Fibroblast of lung (primary cell): ENCODE measurements around the gene TP53BP1. TPM values are rescaled to one million over a fixed set of nuclear protein-coding genes. Genes with fewer than 3 reads are reported as not detected.

Experiments
- DNase-seq, 2 donors: peaks; one replicate each; pipeline versions ENCODE4 v3.0.0 to v3.0.0-alpha.2; 2010; ENCODE audit warnings: low read depth in 2 of 2
- H2AFZ ChIP-seq: 2 replicates; pipeline ENCODE4 v1.5.1; 2012; ENCODE audit warnings: low read length, control low read depth, inconsistent platforms
- H3K27ac ChIP-seq: 2 replicates; pipeline ENCODE4 v1.5.1; 2011; ENCODE audit warnings: low read length, control low read depth; ENCODE audit not compliant: insufficient read depth
- H3K27me3 ChIP-seq: 2 replicates; pipeline ENCODE4 v1.5.1; 2011; ENCODE audit warnings: mild to moderate bottlenecking, low read length; ENCODE audit not compliant: control insufficient read depth, insufficient read depth
- H3K36me3 ChIP-seq: 2 replicates; pipeline ENCODE4 v1.5.1; 2011; ENCODE audit warnings: low read length; ENCODE audit not compliant: control insufficient read depth, insufficient read depth
- H3K4me1 ChIP-seq: 2 replicates; pipeline ENCODE4 v1.5.1; 2011; ENCODE audit warnings: low read length; ENCODE audit not compliant: control insufficient read depth, insufficient read depth; ENCODE audit errors: extremely low read depth
- H3K4me2 ChIP-seq: 2 replicates; pipeline ENCODE4 v1.5.1; 2011; ENCODE audit warnings: low read length, control low read depth; ENCODE audit not compliant: insufficient read depth; ENCODE audit errors: extremely low read depth
- H3K4me3 ChIP-seq, 4 experiments: fragments of 200-600 bp in 1 of 4; sonication (generic) in 1 of 4; replicated peaks in 1 of 4; 2 replicates each; pipeline ENCODE4 v1.5.1; 2011 to 2016; ENCODE audit warnings: low read length in 4 of 4, low read depth in 3 of 4, mild to moderate bottlenecking in 3 of 4, control low read depth in 2 of 4, inconsistent platforms in 1 of 4, mixed read lengths in 1 of 4; ENCODE audit not compliant: insufficient read depth in 1 of 4; ENCODE audit errors: control extremely low read depth in 1 of 4
- H3K79me2 ChIP-seq: 2 replicates; pipeline ENCODE4 v1.5.1; 2012; ENCODE audit warnings: mild to moderate bottlenecking, low read length, inconsistent platforms; ENCODE audit not compliant: control insufficient read depth, insufficient read depth
- H3K9ac ChIP-seq: 2 replicates; pipeline ENCODE4 v1.5.1; 2011; ENCODE audit warnings: mild to moderate bottlenecking, low read length, control low read depth; ENCODE audit not compliant: insufficient read depth
- H3K9me3 ChIP-seq: 2 replicates; pipeline ENCODE4 v1.5.1; 2012; ENCODE audit warnings: low read depth, low read length; ENCODE audit not compliant: control insufficient read depth, insufficient read depth
- H4K20me1 ChIP-seq: 2 replicates; pipeline ENCODE4 v1.5.1; 2011; ENCODE audit warnings: low read length; ENCODE audit not compliant: control insufficient read depth, insufficient read depth; ENCODE audit errors: extremely low read depth
- CTCF ChIP-seq, 2 donors: IDR thresholded peaks in 1 of 2; conservative IDR thresholded peaks in 1 of 2; 1 replicate in 1 of 2; 2 replicates in 1 of 2; pipeline ENCODE4 v1.5.1; 2011 to 2012; ENCODE audit warnings: low read length in 2 of 2, control low read depth in 1 of 2, inconsistent platforms in 1 of 2, low read depth in 1 of 2, mild to moderate bottlenecking in 1 of 2
- EZH2 ChIP-seq: IDR thresholded peaks from 2 replicates; pipeline ENCODE4 v1.5.1; 2012; ENCODE audit warnings: low read length, control low read depth, mild to moderate bottlenecking; ENCODE audit errors: missing control alignments
- polyA plus RNA-seq, 2 donors: library from polyadenylated mRNA; depleted of rRNA in 1 of 2; stranded (reverse) in 1 of 2; unstranded in 1 of 2; fragments of >200 nt; gene quantifications; 2 replicates each; pipeline ENCODE4 v1.2.1, GENCODE V29; 2011 to 2012; ENCODE audit warnings: missing spikeins in 1 of 2
- total RNA-seq: library from RNA; depleted of rRNA; stranded (reverse); fragments of >200 nt; gene quantifications from 2 replicates; pipeline ENCODE4 v1.2.1, GENCODE V29; 2014

TP53BP1 gene
- total and polyA plus RNA-seq, 2 donors (not counting 1 experiment from before 2014, with no cell fraction given): 38.8 to 132 TPM

GRCh38 chr15:43414196-43414595 lies 78.8 kb downstream of the TP53BP1 start:
- TF ChIP-seq EZH2: no peak
- TF ChIP-seq CTCF (conservative IDR thresholded peaks at IDR 0.05 in 1 of 2, IDR thresholded peaks at IDR 0.05 in 1 of 2; ENCODE audit: low read depth in 1 of 2, low read length in 2 of 2): no peak
- Histone ChIP-seq H3K4me1 (no peaks in the 10 kb centered on the region), H3K27me3 (no peaks in the 10 kb centered on the region), H3K9ac (no peak overlapping the region), H3K36me3 (peaks cover 8% of the 10 kb centered on the region), H2AFZ (no peak overlapping the region), H3K4me2 (no peak overlapping the region), H3K9me3 (no peaks in the 10 kb centered on the region), H3K79me2 (no peaks in the 10 kb centered on the region), H4K20me1 (no peaks in the 10 kb centered on the region), H3K27ac (no peak overlapping the region), H3K4me3 (no peak overlapping the region)
- no peak for DNase-seq

- Histone ChIP-seq H3K4me1 (no peaks in the 10 kb centered on the region), H3K79me2 (no peaks in the 10 kb centered on the region), H3K4me3 (no peak overlapping the region), H3K9me3 (no peaks in the 10 kb centered on the region), H2AFZ (no peak overlapping the region), H4K20me1 (no peaks in the 10 kb centered on the region), H3K27me3 (no peaks in the 10 kb centered on the region), H3K27ac (no peak overlapping the region), H3K9ac (no peak overlapping the region), H3K4me2 (no peak overlapping the region), H3K36me3 (peaks cover 11% of the 10 kb centered on the region)
- no peak for DNase-seq
- TF ChIP-seq CTCF (conservative IDR thresholded peaks at IDR 0.05 in 1 of 2, IDR thresholded peaks at IDR 0.05 in 1 of 2; ENCODE audit: low read depth in 1 of 2, low read length in 2 of 2): no peak
- TF ChIP-seq EZH2: no peak
Observed at GRCh38 chr15:43412096-43412495, 80.9 kb downstream of the TP53BP1 start.

DNA sequence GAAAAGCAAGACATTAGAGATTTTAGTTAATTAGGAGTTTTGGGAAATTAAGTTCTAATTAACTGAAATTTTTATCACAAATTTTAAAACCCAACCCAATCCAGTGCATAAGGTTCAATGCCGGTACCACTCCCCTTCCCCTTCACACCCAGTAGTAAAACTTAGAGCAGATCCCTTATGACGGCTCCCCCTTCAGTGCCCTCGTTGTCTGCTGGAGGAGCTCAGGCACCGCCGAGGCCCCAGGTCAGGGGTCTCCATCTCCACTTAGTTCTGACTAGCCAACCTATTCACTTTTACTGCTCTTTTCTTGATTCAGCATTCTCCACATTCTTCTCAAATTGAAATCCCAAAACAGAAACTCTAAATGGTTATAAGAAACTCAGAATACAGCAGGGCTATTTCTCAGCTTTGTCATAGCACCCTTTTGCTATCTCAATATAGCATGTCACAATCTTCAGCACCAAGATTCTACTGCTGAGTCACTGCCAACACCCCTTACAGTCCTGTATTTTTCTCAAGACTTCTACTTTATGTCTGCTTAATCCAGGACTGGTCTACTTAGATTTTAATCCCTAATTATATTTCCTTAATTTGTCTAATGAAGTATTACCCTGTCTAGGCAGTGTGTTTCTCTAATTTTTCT lies 82.3 kb downstream of the TP53BP1 start:
- DNase-seq: peak; percentile 2 to 36
- TF ChIP-seq EZH2 (no peak), CTCF (conservative IDR thresholded peaks at IDR 0.05 in 1 of 2, IDR thresholded peaks at IDR 0.05 in 1 of 2; ENCODE audit: low read depth in 1 of 2, low read length in 2 of 2) (no peak)
- Histone ChIP-seq H3K9me3 (no peaks in the 10 kb centered on the region), H4K20me1 (no peaks in the 10 kb centered on the region), H3K4me1 (no peaks in the 10 kb centered on the region), H3K27ac (no peak overlapping the region), H3K4me2 (no peak overlapping the region), H3K79me2 (no peaks in the 10 kb centered on the region), H3K4me3 (no peak overlapping the region), H3K27me3 (no peaks in the 10 kb centered on the region), H3K9ac (no peak overlapping the region), H3K36me3 (peaks cover 7% of the 10 kb centered on the region), H2AFZ (no peak overlapping the region)
